GM18870 (cell line): ENCODE results near the gene PFN3.

Experiments used
- ATAC-seq: cut with Tn5 transposase; IDR thresholded peaks from one replicate; pipeline ENCODE4 v1.9.1; 2021; ENCODE audit warnings: moderate library complexity; ENCODE audit not compliant: unreplicated experiment

The PFN3 gene

GRCh38 chr5:177396807-177397206 is 3.7 kb downstream of the PFN3 start:
- no peak for ATAC-seq

GRCh38 chr5:177396078-177396477 is 4.4 kb downstream of the PFN3 start:
- ATAC-seq, result no peak

- ATAC-seq, result no peak
These were observed 6.5 kb downstream of the PFN3 start for GRCh38 chr5:177393990-177394389.

- no peak for ATAC-seq
These were observed 7.2 kb downstream of the PFN3 start for GRCh38 chr5:177393206-177393765.

GRCh38 chr5:177392765-177393164 is 7.7 kb downstream of the PFN3 start:
- no peak for ATAC-seq

- no peak for ATAC-seq
These were observed 9.8 kb downstream of the PFN3 start for GRCh38 chr5:177390363-177391300.

- ATAC-seq, result peak; percentile 41
These were observed 11.0 kb downstream of the PFN3 start for GRCh38 chr5:177389241-177390169.

- ATAC-seq, result no peak
These were observed 11.9 kb downstream of the PFN3 start for GRCh38 chr5:177388521-177389052.

GRCh38 chr5:177387405-177387804 is 13.1 kb downstream of the PFN3 start:
- ATAC-seq, result no peak

GRCh38 chr5:177386542-177386941 is 13.9 kb downstream of the PFN3 start:
- ATAC-seq, result no peak

- ATAC-seq, result no peak
These were observed 14.7 kb downstream of the PFN3 start for GRCh38 chr5:177385720-177386119.

- ATAC-seq, result no peak
These were observed 16.3 kb downstream of the PFN3 start, which contains the start of gene SLC34A1 for GRCh38 chr5:177384134-177384533. Gene SLC34A1, plus strand, starts transcription at chr5:177384434. Its CDS starts 1,308 bp downstream, at chr5:177385742.

GRCh38 chr5:177383181-177383580 is 17.3 kb downstream of the PFN3 start:
- ATAC-seq, result no peak

- no peak for ATAC-seq
These were observed 17.9 kb downstream of the PFN3 start for GRCh38 chr5:177382423-177383029.

GRCh38 chr5:177380805-177381126 is 19.7 kb downstream of the PFN3 start:
- ATAC-seq, result no peak

- ATAC-seq, result peak; percentile 52
These were observed 21.3 kb downstream of the PFN3 start for GRCh38 chr5:177378884-177379883.

- no peak for ATAC-seq
These were observed 22.3 kb downstream of the PFN3 start for GRCh38 chr5:177377851-177378776.

- no peak for ATAC-seq
These were observed 24.4 kb downstream of the PFN3 start for GRCh38 chr5:177376107-177376506.
